ENCODE measurements around the gene MTRF1.
"Not testable (repeated sequence)": the region's sequence is repeated elsewhere in the genome, so short reads cannot be mapped to it uniquely, and the experiment has no call there.

The MTRF1 gene

GRCh38 chr13:41222259-41222852, 41.0 kb downstream of the MTRF1 start:
- DNase-seq = peak; percentile 31

- no peak for DNase-seq
Observed at GRCh38 chr13:41220401-41220800, 43.0 kb downstream of the MTRF1 start.

GRCh38 chr13:41216160-41216559, 47.2 kb downstream of the MTRF1 start:
- DNase-seq = no peak

GRCh38 chr13:41213919-41214318, 49.5 kb downstream of the MTRF1 start:
- no peak for DNase-seq

- DNase-seq = no peak
Observed at GRCh38 chr13:41213316-41213715, 50.1 kb downstream of the MTRF1 start.

- DNase-seq = no peak
Observed at GRCh38 chr13:41212881-41213280, 50.5 kb downstream of the MTRF1 start.

- DNase-seq = no peak
Observed at GRCh38 chr13:41211062-41211461, 52.3 kb downstream of the MTRF1 start.

GRCh38 chr13:41206467-41206866, 56.9 kb downstream of the MTRF1 start:
- no peak for DNase-seq

GRCh38 chr13:41203810-41204209, 59.6 kb downstream of the MTRF1 start:
- DNase-seq = no peak

- no peak for DNase-seq
Observed at GRCh38 chr13:41200126-41200525, 63.2 kb downstream of the MTRF1 start.

- peak; percentile 6 for DNase-seq
Observed at GRCh38 chr13:41199526-41199925, 63.9 kb downstream of the MTRF1 start.

- DNase-seq = no peak
Observed at GRCh38 chr13:41199079-41199478, 64.3 kb downstream of the MTRF1 start.

GRCh38 chr13:41196620-41197019, 66.8 kb downstream of the MTRF1 start:
- DNase-seq = no peak

GRCh38 chr13:41196011-41196410, 67.4 kb downstream of the MTRF1 start:
- no peak for DNase-seq

GRCh38 chr13:41193919-41194824, 69.2 kb downstream of the MTRF1 start, which contains the start of gene KBTBD7:
TSS of gene KBTBD7 (minus strand) at chr13:41194569. CDS start at chr13:41194257, 312 bp downstream.
- peak; percentile 87 for DNase-seq

- no peak for DNase-seq
Observed at GRCh38 chr13:41193469-41193868, 69.9 kb downstream of the MTRF1 start.

GRCh38 chr13:41188584-41188983, 74.8 kb downstream of the MTRF1 start:
- no peak for DNase-seq

- DNase-seq = no peak
Observed at GRCh38 chr13:41186481-41186880, 76.9 kb downstream of the MTRF1 start.

GRCh38 chr13:41182231-41182630, 81.1 kb downstream of the MTRF1 start:
- DNase-seq = no peak

GRCh38 chr13:41179593-41180250, 83.7 kb downstream of the MTRF1 start:
- no peak for DNase-seq

- DNase-seq = no peak
Observed at GRCh38 chr13:41178040-41178439, 85.3 kb downstream of the MTRF1 start.

GRCh38 chr13:41177616-41178015, 85.8 kb downstream of the MTRF1 start:
- DNase-seq = no peak

GRCh38 chr13:41175576-41175975, 87.8 kb downstream of the MTRF1 start:
- not testable (repeated sequence) for DNase-seq

Measured in CD4-positive, alpha-beta T cell treated with Interferon gamma for 1 hour (primary cell).